ENCODE data around the gene CCL23.

CCL23 gene

GRCh38 chr17:36017799-36018198, at the start of gene CCL23:
Gene CCL23 (minus strand): TSS chr17:36017972. CDS start chr17:36017897, 75 bp downstream.
- no peaks in the 10 kb centered on the region for H3K9me3 ChIP-seq (ENCODE audit: low read length)
- H3K4me3 ChIP-seq (ENCODE audit: low read depth in 1 of 2, low read length in 2 of 2), result no peak within 1 kb of the TSS
- H3K36me3 ChIP-seq (ENCODE audit: insufficient read depth, low read length), result no peaks in the 10 kb centered on the region
- H3K27ac ChIP-seq (ENCODE audit: low read depth, low read length), result no peak within 1 kb of the TSS
- no peak within 1 kb of the TSS for H3K9ac ChIP-seq (ENCODE audit: low read length)
- H3K4me1 ChIP-seq (ENCODE audit: insufficient read depth, low read length), result no peaks in the 10 kb centered on the region
- H3K27me3 ChIP-seq (ENCODE audit: control insufficient read depth in 1 of 2, insufficient read depth in 2 of 2, low read length in 2 of 2), result no peaks in the 10 kb centered on the region

GRCh38 chr17:36066365-36066985, 48.7 kb upstream of the CCL23 start:
- no peak overlapping the region for H3K27ac ChIP-seq (ENCODE audit: low read depth, low read length)

GRCh38 chr17:36063786-36064541, 46.2 kb upstream of the CCL23 start, which contains the start of gene CCL18:
Gene CCL18 (plus strand): TSS chr17:36064272. CDS start chr17:36064343, 71 bp downstream.
- Histone ChIP-seq H3K27me3 (ENCODE audit: control insufficient read depth in 1 of 2, insufficient read depth in 2 of 2, low read length in 2 of 2) (no peaks in the 10 kb centered on the region), H3K9ac (ENCODE audit: low read length) (no peak within 1 kb of the TSS), H3K4me3 (ENCODE audit: low read depth in 1 of 2, low read length in 2 of 2) (no peak within 1 kb of the TSS), H3K27ac (ENCODE audit: low read depth, low read length) (no peak within 1 kb of the TSS), H3K9me3 (ENCODE audit: low read length) (no peaks in the 10 kb centered on the region), H3K4me1 (ENCODE audit: insufficient read depth, low read length) (no peaks in the 10 kb centered on the region), H3K36me3 (ENCODE audit: insufficient read depth, low read length) (no peaks in the 10 kb centered on the region)

More at GRCh38 chr17:36066365-36066985, 48.7 kb upstream of the CCL23 start:
- no peaks in the 10 kb centered on the region for H3K4me1 ChIP-seq (ENCODE audit: insufficient read depth, low read length)
- H3K9ac ChIP-seq (ENCODE audit: low read length), result no peak overlapping the region
- no peaks in the 10 kb centered on the region for H3K9me3 ChIP-seq (ENCODE audit: low read length)
- H3K27me3 ChIP-seq (ENCODE audit: control insufficient read depth in 1 of 2, insufficient read depth in 2 of 2, low read length in 2 of 2), result no peaks in the 10 kb centered on the region
- no peaks in the 10 kb centered on the region for H3K36me3 ChIP-seq (ENCODE audit: insufficient read depth, low read length)
- H3K4me3 ChIP-seq (ENCODE audit: low read depth in 1 of 2, low read length in 2 of 2), result no peak overlapping the region

- H3K27me3 ChIP-seq (ENCODE audit: control insufficient read depth in 1 of 2, insufficient read depth in 2 of 2, low read length in 2 of 2), result no peaks in the 10 kb centered on the region
- H3K27ac ChIP-seq (ENCODE audit: low read depth, low read length), result no peak overlapping the region
- H3K4me1 ChIP-seq (ENCODE audit: insufficient read depth, low read length), result no peaks in the 10 kb centered on the region
- no peaks in the 10 kb centered on the region for H3K9me3 ChIP-seq (ENCODE audit: low read length)
- H3K36me3 ChIP-seq (ENCODE audit: insufficient read depth, low read length), result no peaks in the 10 kb centered on the region
- no peak overlapping the region for H3K9ac ChIP-seq (ENCODE audit: low read length)
- no peak overlapping the region for H3K4me3 ChIP-seq (ENCODE audit: low read depth in 1 of 2, low read length in 2 of 2)
Observed at GRCh38 chr17:36060816-36061215, 43.0 kb upstream of the CCL23 start.

DNA sequence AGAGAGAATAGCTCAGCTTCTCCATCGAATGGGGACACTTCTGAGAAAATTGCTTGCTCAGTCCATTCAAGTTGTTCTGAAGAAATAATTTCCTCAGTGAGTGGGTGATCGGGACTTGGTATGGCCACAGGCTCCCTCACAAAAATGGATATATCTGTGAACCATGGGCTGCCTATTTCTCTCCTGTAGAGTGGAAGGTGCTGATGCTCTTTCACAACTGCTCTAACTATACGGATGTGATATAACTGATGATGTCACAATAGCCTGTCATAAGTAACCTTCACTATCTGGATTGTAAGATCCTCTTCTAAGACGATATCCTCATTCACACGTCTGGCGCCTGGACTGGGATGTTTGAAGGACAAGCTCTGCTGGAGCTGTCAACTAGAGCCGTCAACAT, 41.6 kb upstream of the CCL23 start:
- Histone ChIP-seq H3K9me3 (ENCODE audit: low read length) (no peaks in the 10 kb centered on the region), H3K27me3 (ENCODE audit: control insufficient read depth in 1 of 2, insufficient read depth in 2 of 2, low read length in 2 of 2) (no peaks in the 10 kb centered on the region), H3K4me1 (ENCODE audit: insufficient read depth, low read length) (no peaks in the 10 kb centered on the region), H3K9ac (ENCODE audit: low read length) (no peak overlapping the region), H3K36me3 (ENCODE audit: insufficient read depth, low read length) (no peaks in the 10 kb centered on the region), H3K27ac (ENCODE audit: low read depth, low read length) (no peak overlapping the region), H3K4me3 (ENCODE audit: low read depth in 1 of 2, low read length in 2 of 2) (no peak overlapping the region)

- Histone ChIP-seq H3K9ac (ENCODE audit: low read length) (no peak overlapping the region), H3K9me3 (ENCODE audit: low read length) (no peaks in the 10 kb centered on the region), H3K27ac (ENCODE audit: low read depth, low read length) (no peak overlapping the region), H3K4me3 (ENCODE audit: low read depth in 1 of 2, low read length in 2 of 2) (no peak overlapping the region), H3K27me3 (ENCODE audit: control insufficient read depth in 1 of 2, insufficient read depth in 2 of 2, low read length in 2 of 2) (no peaks in the 10 kb centered on the region), H3K4me1 (ENCODE audit: insufficient read depth, low read length) (no peaks in the 10 kb centered on the region), H3K36me3 (ENCODE audit: insufficient read depth, low read length) (no peaks in the 10 kb centered on the region)
Observed at GRCh38 chr17:36057911-36058310, 40.1 kb upstream of the CCL23 start.

DNA sequence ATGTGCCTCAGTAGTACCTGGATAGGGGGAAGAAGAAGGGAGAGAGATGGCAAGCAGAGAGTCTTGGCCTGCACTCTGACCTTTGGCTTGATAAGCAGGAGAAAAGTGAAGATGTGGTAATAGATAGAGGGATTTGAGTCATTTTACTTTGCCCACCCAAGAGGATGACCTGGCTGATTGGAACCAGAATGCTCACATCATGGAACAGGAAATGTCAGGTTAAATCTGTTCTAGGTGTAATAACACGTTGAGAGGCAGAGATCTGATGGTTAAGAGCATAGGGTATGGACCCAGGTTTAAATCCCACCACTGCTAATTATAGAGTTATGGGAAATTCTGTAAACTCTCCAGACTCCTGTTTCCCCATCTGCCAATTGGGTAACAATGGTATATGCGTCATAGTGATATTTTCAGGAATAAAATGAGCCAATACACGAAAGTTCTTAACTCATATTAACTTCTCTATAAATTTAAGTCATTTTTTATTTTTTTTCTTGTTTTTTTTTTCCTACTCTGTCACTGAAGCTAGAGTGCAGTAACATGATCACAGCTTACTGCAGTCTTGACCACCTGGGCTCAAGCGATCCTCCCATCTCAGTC, 38.2 kb upstream of the CCL23 start:
- H3K4me3 ChIP-seq (ENCODE audit: low read depth in 1 of 2, low read length in 2 of 2), result no peak overlapping the region
- H3K36me3 ChIP-seq (ENCODE audit: insufficient read depth, low read length), result no peaks in the 10 kb centered on the region
- no peak overlapping the region for H3K27ac ChIP-seq (ENCODE audit: low read depth, low read length)
- no peaks in the 10 kb centered on the region for H3K27me3 ChIP-seq (ENCODE audit: control insufficient read depth in 1 of 2, insufficient read depth in 2 of 2, low read length in 2 of 2)
- H3K9ac ChIP-seq (ENCODE audit: low read length), result no peak overlapping the region
- peaks cover 4% of the 10 kb centered on the region for H3K9me3 ChIP-seq (ENCODE audit: low read length)
- H3K4me1 ChIP-seq (ENCODE audit: insufficient read depth, low read length), result no peaks in the 10 kb centered on the region

DNA sequence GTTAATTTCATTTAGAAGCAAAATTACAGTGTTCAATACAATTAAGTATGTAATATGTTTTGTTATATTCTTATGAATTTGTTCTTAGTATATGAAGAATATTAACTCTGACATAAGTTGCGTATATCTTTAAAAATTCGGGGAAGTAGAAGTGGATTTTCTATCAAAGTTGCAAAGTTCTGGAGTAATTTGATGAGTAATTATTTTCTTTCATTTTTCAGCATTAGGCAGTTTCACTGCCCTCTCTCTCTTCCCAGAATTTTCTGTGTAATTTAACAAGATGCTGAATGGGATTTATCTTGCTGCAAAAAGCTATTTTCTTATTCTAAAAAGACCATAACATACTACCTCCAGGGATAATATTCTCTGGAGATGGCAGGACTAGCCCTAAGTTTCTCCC, 37.4 kb upstream of the CCL23 start:
- Histone ChIP-seq H3K27me3 (ENCODE audit: control insufficient read depth in 1 of 2, insufficient read depth in 2 of 2, low read length in 2 of 2) (no peaks in the 10 kb centered on the region), H3K36me3 (ENCODE audit: insufficient read depth, low read length) (no peaks in the 10 kb centered on the region), H3K4me3 (ENCODE audit: low read depth in 1 of 2, low read length in 2 of 2) (no peak overlapping the region), H3K4me1 (ENCODE audit: insufficient read depth, low read length) (no peaks in the 10 kb centered on the region), H3K27ac (ENCODE audit: low read depth, low read length) (no peak overlapping the region), H3K9me3 (ENCODE audit: low read length) (peaks cover 6% of the 10 kb centered on the region), H3K9ac (ENCODE audit: low read length) (no peak overlapping the region)

GRCh38 chr17:36049643-36050042, 31.9 kb upstream of the CCL23 start:
- peaks cover 6% of the 10 kb centered on the region for H3K9me3 ChIP-seq (ENCODE audit: low read length)
- no peaks in the 10 kb centered on the region for H3K36me3 ChIP-seq (ENCODE audit: insufficient read depth, low read length)
- H3K4me3 ChIP-seq (ENCODE audit: low read depth in 1 of 2, low read length in 2 of 2), result no peak overlapping the region
- no peak overlapping the region for H3K27ac ChIP-seq (ENCODE audit: low read depth, low read length)
- no peaks in the 10 kb centered on the region for H3K27me3 ChIP-seq (ENCODE audit: control insufficient read depth in 1 of 2, insufficient read depth in 2 of 2, low read length in 2 of 2)
- no peak overlapping the region for H3K9ac ChIP-seq (ENCODE audit: low read length)
- H3K4me1 ChIP-seq (ENCODE audit: insufficient read depth, low read length), result no peaks in the 10 kb centered on the region

DNA sequence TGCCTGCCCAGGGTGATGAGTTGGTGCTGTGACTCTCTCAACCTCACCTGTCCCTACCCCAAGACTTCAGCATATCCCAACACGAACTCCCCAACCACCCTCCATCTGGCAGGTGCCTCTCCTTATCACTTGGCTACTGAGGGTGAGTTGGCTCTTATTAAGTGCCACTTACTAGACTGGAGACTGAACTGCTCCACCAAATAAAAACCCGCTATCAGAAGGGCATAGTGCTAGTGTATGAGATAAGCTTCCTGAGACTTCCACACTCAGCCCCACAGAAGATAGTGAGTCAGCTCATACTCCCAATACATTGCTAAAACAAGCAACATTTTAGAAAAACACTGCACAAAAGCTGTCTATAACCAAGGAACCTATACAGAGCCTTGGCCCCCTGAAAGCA, 30.3 kb upstream of the CCL23 start:
- H3K4me3 ChIP-seq (ENCODE audit: low read depth in 1 of 2, low read length in 2 of 2), result no peak overlapping the region
- no peaks in the 10 kb centered on the region for H3K27me3 ChIP-seq (ENCODE audit: control insufficient read depth in 1 of 2, insufficient read depth in 2 of 2, low read length in 2 of 2)
- peaks cover 6% of the 10 kb centered on the region for H3K9me3 ChIP-seq (ENCODE audit: low read length)
- H3K36me3 ChIP-seq (ENCODE audit: insufficient read depth, low read length), result no peaks in the 10 kb centered on the region
- no peak overlapping the region for H3K27ac ChIP-seq (ENCODE audit: low read depth, low read length)
- no peak overlapping the region for H3K9ac ChIP-seq (ENCODE audit: low read length)
- H3K4me1 ChIP-seq (ENCODE audit: insufficient read depth, low read length), result no peaks in the 10 kb centered on the region

DNA sequence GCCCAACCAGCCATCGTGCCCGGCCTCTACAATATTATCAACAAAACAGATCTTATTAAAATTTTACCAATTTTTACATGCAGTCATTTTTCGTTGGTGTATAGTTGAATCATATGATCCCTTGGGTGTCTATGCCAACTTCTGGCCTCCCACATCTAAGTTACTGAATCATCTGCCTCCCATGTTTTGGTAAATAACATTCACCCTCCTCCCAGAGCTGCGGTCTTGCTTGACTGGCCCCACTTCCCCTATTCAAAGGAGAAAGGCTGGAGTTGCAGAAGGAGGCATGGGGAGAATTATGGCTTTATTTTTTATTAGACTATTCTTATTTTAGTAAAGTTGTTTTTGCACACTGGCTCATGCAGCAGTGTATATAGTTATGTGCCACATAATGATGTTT, 18.5 kb upstream of the CCL23 start:
- Histone ChIP-seq H3K27me3 (ENCODE audit: control insufficient read depth in 1 of 2, insufficient read depth in 2 of 2, low read length in 2 of 2) (no peaks in the 10 kb centered on the region), H3K27ac (ENCODE audit: low read depth, low read length) (no peak overlapping the region), H3K9me3 (ENCODE audit: low read length) (no peaks in the 10 kb centered on the region), H3K9ac (ENCODE audit: low read length) (no peak overlapping the region), H3K4me1 (ENCODE audit: insufficient read depth, low read length) (no peaks in the 10 kb centered on the region), H3K36me3 (ENCODE audit: insufficient read depth, low read length) (no peaks in the 10 kb centered on the region), H3K4me3 (ENCODE audit: low read depth in 1 of 2, low read length in 2 of 2) (no peak overlapping the region)

Measured in muscle layer of colon (tissue), 2 donors.